ENCODE data around the gene NPR1. TPM values are rescaled to one million over a fixed set of nuclear protein-coding genes. Genes with fewer than 3 reads are reported as not detected.

The NPR1 gene
- total and polyA plus RNA-seq, 2 experiments from 2014 or later = 3.7 to 9.0 TPM

- TF ChIP-seq ZNF462 (CRISPR knock-in tag; IDR thresholded peaks at IDR 0.05) (no peak), EZH2phosphoT487 (IDR thresholded peaks at IDR 0.05; ENCODE audit: unreplicated experiment) (no peak), JUNB (IDR thresholded peaks at IDR 0.05; ENCODE audit: unreplicated experiment) (no peak), STAT1 (IDR thresholded peaks at IDR 0.05; ENCODE audit: unreplicated experiment) (no peak)
Measured at GRCh38 chr1:153741986-153742385, 63.5 kb downstream of the NPR1 start (continued).

GRCh38 chr1:153742411-153743142, 64.1 kb downstream of the NPR1 start:
- H3K36me3 ChIP-seq (ENCODE audit: insufficient read depth) = peaks cover 23% of the 10 kb centered on the region
- H3K4me1 Mint-ChIP-seq = peaks cover 55% of the 10 kb centered on the region
- ATAC-seq = no peak
- TF ChIP-seq ZNF331 (CRISPR knock-in tag; IDR thresholded peaks at IDR 0.05; ENCODE audit: low read depth) (no peak), CREB1 (CRISPR knock-in tag; IDR thresholded peaks at IDR 0.05; ENCODE audit: low read depth) (no peak), STAT1 (IDR thresholded peaks at IDR 0.05; ENCODE audit: unreplicated experiment) (no peak), CTCF (conservative IDR thresholded peaks at IDR 0.05; ENCODE audit: low read depth in 2 of 2) (no peak), EZH2 (IDR thresholded peaks at IDR 0.05; ENCODE audit: low read depth, unreplicated experiment) (no peak), NANOG (IDR thresholded peaks at IDR 0.05; ENCODE audit: borderline replicate concordance) (no peak)

More at GRCh38 chr1:153742411-153743142, 64.1 kb downstream of the NPR1 start:
- H3K27ac ChIP-seq (ENCODE audit: low read depth) = peak overlapping the region; percentile 61; the same call in 1 of the 2 replicates
- H3K9me3 Mint-ChIP-seq = no peaks in the 10 kb centered on the region
- peaks cover 17% of the 10 kb centered on the region for H3K79me2 ChIP-seq (replicated peaks; ENCODE audit: insufficient read depth)
- H3K4me1 ChIP-seq (ENCODE audit: insufficient read depth) = peaks cover 55% of the 10 kb centered on the region
- no peaks in the 10 kb centered on the region for H4K20me1 ChIP-seq (replicated peaks; ENCODE audit: insufficient read depth)
- peak overlapping the region; percentile 74; the same call in 1 of the 2 replicates for H3K27ac Mint-ChIP-seq
- H2AFZ ChIP-seq = no peak overlapping the region
- H3F3A ChIP-seq (replicated peaks; ENCODE audit: low read depth) = peaks cover 24% of the 10 kb centered on the region
- peaks cover 74% of the 10 kb centered on the region for H3K36me3 Mint-ChIP-seq (ENCODE audit: low read depth)
- no peak overlapping the region for H3K4me3 ChIP-seq
- H3K4me3 Mint-ChIP-seq = no peak overlapping the region; the same call in 2 of the 3 replicates
- H3K9me2 ChIP-seq (ENCODE audit: insufficient read depth) = no peaks in the 10 kb centered on the region
- no peak overlapping the region; the same call in 1 of the 2 replicates for H3K4me2 ChIP-seq
- no peaks in the 10 kb centered on the region for H3K27me3 ChIP-seq (ENCODE audit: insufficient read depth)
- DNase-seq (ENCODE audit: low spot score) = no peak
- H3K27me3 Mint-ChIP-seq (ENCODE audit: insufficient read depth, low read depth, poor library complexity) = peaks cover 2% of the 10 kb centered on the region

All from GM23338 (cell line).